IPS-18c (cell line): Measurements from ENCODE around the gene MAP6.

Experiments
- H3K4me3 ChIP-seq: 2 replicates; pipeline ENCODE4 v1.7.0; 2013; ENCODE audit warnings: low read depth, mild to moderate bottlenecking, low read length, moderate library complexity; ENCODE audit not compliant: insufficient read depth
- H3K9me3 ChIP-seq: one replicate; pipeline ENCODE4 v1.6.1; 2013; ENCODE audit warnings: mild to moderate bottlenecking, low read length, moderate library complexity; ENCODE audit not compliant: control insufficient read depth, insufficient read depth

MAP6 gene

GRCh38 chr11:75554258-75555022 lies 114.4 kb downstream of the MAP6 start:
- Histone ChIP-seq H3K4me3 (no peak overlapping the region), H3K9me3 (no peaks in the 10 kb centered on the region)

GRCh38 chr11:75553889-75554257 lies 115.0 kb downstream of the MAP6 start:
- Histone ChIP-seq H3K4me3 (no peak overlapping the region), H3K9me3 (no peaks in the 10 kb centered on the region)

- Histone ChIP-seq H3K9me3 (no peaks in the 10 kb centered on the region), H3K4me3 (no peak overlapping the region)
These were observed 115.7 kb downstream of the MAP6 start for GRCh38 chr11:75553182-75553581.

GRCh38 chr11:75549370-75549958 lies 119.4 kb downstream of the MAP6 start:
- Histone ChIP-seq H3K9me3 (no peaks in the 10 kb centered on the region), H3K4me3 (no peak overlapping the region)

GRCh38 chr11:75548595-75549272 lies 120.1 kb downstream of the MAP6 start:
- H3K4me3 ChIP-seq = no peak overlapping the region

GRCh38 chr11:75547617-75548058 lies 121.2 kb downstream of the MAP6 start:
- Histone ChIP-seq H3K9me3 (no peaks in the 10 kb centered on the region), H3K4me3 (no peak overlapping the region)

More at GRCh38 chr11:75548595-75549272, 120.1 kb downstream of the MAP6 start:
- no peaks in the 10 kb centered on the region for H3K9me3 ChIP-seq

- Histone ChIP-seq H3K4me3 (no peak overlapping the region), H3K9me3 (no peaks in the 10 kb centered on the region)
These were observed 121.7 kb downstream of the MAP6 start for GRCh38 chr11:75547177-75547576.

GRCh38 chr11:75543806-75544205 lies 125.0 kb downstream of the MAP6 start:
- H3K9me3 ChIP-seq = no peaks in the 10 kb centered on the region
- H3K4me3 ChIP-seq = no peak overlapping the region

- Histone ChIP-seq H3K4me3 (no peak overlapping the region), H3K9me3 (no peaks in the 10 kb centered on the region)
These were observed 126.8 kb downstream of the MAP6 start for GRCh38 chr11:75542088-75542438.

GRCh38 chr11:75541193-75542087 lies 127.4 kb downstream of the MAP6 start:
- Histone ChIP-seq H3K9me3 (no peaks in the 10 kb centered on the region), H3K4me3 (no peak overlapping the region)

- Histone ChIP-seq H3K4me3 (no peak overlapping the region), H3K9me3 (peaks cover 3% of the 10 kb centered on the region)
These were observed 129.1 kb downstream of the MAP6 start for GRCh38 chr11:75539459-75540334.

- Histone ChIP-seq H3K9me3 (peaks cover 3% of the 10 kb centered on the region), H3K4me3 (no peak overlapping the region)
These were observed 130.5 kb downstream of the MAP6 start for GRCh38 chr11:75538150-75538942.

- H3K9me3 ChIP-seq = peaks cover 3% of the 10 kb centered on the region
- H3K4me3 ChIP-seq = no peak overlapping the region
These were observed 131.1 kb downstream of the MAP6 start for GRCh38 chr11:75537740-75538139.
